HG03558 (cell line): ENCODE results near the gene TOM1L2.

Experiments used
- ATAC-seq: cut with Tn5 transposase; IDR thresholded peaks from one replicate; pipeline ENCODE4 v1.9.1; 2021; ENCODE audit warnings: moderate number of reproducible peaks; ENCODE audit not compliant: unreplicated experiment; ENCODE audit errors: extremely low read depth

Gene TOM1L2

GRCh38 chr17:17905036-17905320 lies 67.2 kb downstream of the TOM1L2 start:
- ATAC-seq, result no peak

GRCh38 chr17:17904166-17905035 lies 67.8 kb downstream of the TOM1L2 start:
- no peak for ATAC-seq

GRCh38 chr17:17902877-17903276 lies 69.3 kb downstream of the TOM1L2 start:
- ATAC-seq, result no peak

- ATAC-seq, result no peak
Measured at GRCh38 chr17:17902376-17902775, 69.8 kb downstream of the TOM1L2 start.

DNA sequence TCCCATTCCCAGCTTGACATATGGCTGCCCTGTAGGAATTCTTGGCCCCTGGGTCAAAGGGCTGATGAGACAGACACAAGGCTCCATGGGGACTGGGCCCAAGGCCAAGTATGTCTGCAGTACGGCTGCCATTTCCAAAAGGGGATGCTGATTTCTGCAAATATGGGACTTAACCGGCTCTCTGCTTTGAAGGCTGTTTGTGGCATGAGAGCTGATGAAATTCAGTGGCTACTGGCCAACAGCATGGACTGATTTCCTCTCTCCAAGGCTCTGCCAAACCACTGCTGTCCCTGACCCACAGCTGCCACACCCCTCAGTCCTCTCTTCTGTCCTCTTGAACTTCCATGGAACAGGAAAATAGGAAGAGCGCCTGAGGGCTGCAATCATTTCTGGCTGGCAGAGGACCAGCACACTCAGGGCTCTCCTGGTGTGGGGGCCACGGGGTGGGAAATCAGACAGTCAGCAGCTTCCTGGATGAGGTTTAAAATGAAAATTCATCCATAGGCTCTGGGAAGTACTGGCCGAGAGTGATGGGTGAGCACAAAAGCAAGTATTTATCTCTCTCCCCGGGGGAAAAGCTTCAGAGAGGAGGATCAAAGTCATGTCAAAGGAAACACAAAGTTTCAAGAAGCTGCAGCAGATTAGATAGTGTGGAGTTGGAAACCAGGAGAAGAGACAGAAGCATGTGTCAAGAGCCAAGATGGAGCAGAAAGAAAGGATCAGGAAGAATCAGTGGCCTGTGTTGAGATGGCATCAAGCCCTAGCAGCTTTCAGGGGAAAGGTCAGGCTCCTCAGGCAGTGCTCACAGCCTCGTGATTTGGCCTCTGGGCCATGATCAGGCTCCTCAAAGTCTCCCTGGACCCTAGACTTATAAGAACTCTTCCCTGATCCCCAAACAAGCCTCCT lies 71.3 kb downstream of the TOM1L2 start:
- ATAC-seq, result no peak

DNA sequence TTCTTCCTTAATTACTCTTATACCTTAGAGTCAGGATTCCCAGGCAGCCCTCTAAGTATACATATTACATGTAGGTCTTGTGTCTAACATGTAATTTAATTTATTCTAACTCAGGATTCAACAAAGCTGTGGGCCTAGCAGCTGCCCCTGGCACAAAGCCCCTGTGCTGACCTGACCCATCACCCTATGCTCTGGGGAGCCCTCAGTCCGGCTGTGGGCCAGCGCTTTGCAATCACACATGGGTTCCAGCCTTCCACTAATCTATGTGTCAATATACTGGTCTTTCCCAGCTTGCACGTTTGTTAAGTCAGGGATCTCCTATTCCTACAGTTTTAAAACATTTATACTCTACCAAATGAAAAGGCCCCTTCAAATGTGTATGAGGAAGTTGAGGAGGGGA lies 72.7 kb downstream of the TOM1L2 start:
- ATAC-seq, result no peak

DNA sequence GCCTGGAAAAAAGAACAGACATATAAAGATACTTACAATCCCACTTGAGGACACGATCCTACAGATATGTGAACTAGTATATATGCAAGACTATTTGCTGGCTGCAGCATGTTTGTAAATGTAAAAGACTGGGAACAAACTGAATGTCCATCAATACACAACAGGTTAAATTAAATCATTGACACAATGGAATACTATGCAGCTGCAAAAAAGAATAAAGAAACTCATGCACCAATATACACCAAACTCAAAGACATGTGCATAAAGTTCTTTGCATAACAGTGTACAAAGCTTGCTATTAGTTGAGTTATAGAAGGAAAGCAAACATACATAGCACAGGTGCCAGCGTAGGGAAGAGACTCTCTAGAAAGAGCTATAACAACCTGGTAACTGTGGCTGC lies 73.5 kb downstream of the TOM1L2 start:
- ATAC-seq, result no peak

GRCh38 chr17:17897442-17897841 lies 74.8 kb downstream of the TOM1L2 start:
- ATAC-seq, result no peak

- no peak for ATAC-seq
Measured at GRCh38 chr17:17896746-17897145, 75.5 kb downstream of the TOM1L2 start.

DNA sequence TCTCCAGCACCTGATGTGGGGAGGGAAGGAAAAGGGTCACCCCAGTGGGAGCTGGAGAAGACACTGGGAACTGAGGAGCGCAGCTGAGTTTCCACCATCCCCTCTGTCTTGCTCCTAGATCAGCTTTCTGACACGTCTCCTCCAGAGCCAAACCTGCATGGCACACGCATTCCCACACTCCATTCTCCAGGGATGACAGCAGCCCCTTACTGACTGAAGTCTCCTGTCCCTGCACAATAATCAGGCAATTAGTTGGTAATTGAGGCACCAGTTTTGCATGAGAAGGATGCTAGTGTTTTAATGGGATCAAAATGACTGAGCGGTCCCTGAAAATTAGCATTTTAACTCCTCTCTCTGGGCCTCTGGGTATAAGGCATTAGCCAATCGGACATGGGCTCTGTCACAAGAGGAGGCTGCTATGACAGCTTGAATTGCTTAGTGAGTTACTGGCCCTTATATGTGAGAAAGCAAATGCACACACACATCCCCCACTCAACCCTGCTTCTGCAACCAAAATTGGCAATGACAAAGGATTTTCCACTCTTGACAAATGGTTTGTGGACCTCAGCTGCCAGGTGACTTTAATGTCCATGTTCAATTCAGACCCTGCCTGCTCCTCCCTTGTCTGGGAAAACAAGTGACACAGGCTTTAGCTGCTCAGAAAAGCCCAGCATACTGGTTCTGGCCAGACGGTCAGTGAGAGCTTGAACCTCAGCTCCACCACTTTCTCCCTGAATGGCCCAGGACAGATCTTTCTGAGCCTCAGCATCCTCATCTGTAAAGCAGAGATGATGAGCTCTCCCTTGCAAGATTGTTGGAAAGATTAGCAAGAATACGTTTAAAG lies 78.2 kb downstream of the TOM1L2 start:
- ATAC-seq, result no peak

DNA sequence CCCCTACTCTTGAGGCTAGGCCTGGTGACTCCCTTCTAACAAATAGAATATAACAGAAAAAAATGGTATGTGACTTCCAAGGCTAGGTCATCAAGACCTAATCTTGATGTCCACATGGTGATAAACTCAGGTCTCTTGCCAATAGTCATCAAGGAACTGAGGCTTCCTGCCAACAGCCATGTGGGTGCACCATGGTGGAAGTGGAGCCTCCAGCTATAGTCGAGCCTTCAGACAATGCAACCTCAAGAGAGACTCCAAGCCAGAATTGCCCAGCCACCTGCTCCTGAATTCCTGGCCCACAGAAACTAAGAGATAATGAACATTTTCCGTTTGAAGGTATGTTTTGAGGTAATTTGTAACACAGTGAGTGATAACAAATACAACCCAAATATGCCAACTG lies 79.5 kb downstream of the TOM1L2 start:
- no peak for ATAC-seq

- no peak for ATAC-seq
Measured at GRCh38 chr17:17892009-17892408, 80.2 kb downstream of the TOM1L2 start.

- ATAC-seq, result no peak
Measured at GRCh38 chr17:17890773-17891759, 81.1 kb downstream of the TOM1L2 start.

DNA sequence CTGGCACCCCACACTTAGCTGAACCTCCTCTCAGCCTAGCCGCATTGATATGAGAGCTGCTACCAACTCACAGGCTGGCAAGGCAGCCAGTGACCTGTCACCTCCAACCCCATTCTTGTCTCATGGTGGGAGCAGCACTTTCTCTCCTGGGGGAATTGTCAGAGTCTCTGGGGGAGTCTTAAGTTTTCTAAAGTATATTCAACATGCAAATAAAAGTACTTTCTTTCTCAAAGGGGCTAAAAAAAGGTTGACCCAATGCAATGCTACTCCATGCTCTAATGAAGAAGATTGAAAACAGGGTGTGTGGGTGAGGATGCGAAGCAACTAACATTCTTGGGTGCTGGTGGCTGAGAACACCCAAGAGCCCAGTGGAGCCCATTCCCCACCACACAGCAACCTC lies 82.3 kb downstream of the TOM1L2 start:
- ATAC-seq, result no peak

DNA sequence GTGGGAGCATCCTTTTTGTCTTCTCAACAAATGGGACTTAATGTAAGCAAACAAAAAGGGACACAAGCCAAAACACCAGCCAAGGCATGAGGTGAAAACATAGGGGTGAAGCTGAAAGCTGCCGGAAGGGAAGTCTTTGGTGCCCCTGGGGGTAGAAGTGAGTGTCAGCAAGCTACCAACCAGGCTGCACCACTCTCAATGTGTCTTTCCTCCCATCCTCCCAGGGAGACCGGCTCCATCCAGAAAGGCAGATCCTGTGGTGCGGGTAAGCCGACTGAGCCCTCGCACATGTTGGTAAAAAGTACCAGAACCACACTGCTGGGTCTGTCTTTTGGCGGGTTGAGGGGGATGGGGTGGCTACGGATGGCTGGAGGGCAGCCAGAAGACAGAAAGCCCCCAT lies 83.4 kb downstream of the TOM1L2 start:
- ATAC-seq, result no peak

GRCh38 chr17:17888371-17888770 lies 83.8 kb downstream of the TOM1L2 start:
- ATAC-seq, result no peak

DNA sequence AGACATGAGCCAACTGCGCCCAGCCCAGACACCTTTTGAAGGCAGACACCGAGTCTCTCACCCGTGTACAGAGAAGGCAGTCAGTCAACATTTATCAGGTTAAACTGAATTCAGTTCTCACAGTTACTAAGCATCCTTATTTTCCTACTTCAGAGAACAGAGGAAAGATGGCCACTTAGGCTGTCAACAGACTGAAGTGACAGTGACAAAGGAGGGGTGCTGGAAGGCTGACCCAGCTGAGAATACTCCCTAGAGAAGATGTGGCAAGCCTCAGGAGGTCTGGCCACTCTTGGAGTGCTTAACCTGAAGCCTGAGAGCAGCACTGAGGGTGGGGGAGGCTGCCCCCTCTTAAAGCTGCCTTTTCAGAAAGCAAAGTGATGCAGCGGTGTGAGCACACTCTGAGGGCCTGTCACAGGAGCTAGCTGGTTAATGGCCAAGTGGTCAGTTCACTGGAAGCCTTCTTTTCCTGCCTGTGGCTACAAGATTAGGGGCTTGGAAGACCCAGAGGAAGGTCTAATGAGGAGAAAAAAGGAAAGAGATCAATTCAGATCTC lies 84.4 kb downstream of the TOM1L2 start:
- ATAC-seq, result no peak

- no peak for ATAC-seq
Measured at GRCh38 chr17:17886726-17887125, 85.5 kb downstream of the TOM1L2 start.

- no peak for ATAC-seq
Measured at GRCh38 chr17:17886226-17886625, 86.0 kb downstream of the TOM1L2 start.
